Measurements from ENCODE around the gene SMURF1.

The SMURF1 gene

GRCh38 chr7:98994046-98994944 is 149.6 kb downstream of the SMURF1 start:
- no peak overlapping the region for H3K4me3 ChIP-seq (ENCODE audit: low read length)

DNA sequence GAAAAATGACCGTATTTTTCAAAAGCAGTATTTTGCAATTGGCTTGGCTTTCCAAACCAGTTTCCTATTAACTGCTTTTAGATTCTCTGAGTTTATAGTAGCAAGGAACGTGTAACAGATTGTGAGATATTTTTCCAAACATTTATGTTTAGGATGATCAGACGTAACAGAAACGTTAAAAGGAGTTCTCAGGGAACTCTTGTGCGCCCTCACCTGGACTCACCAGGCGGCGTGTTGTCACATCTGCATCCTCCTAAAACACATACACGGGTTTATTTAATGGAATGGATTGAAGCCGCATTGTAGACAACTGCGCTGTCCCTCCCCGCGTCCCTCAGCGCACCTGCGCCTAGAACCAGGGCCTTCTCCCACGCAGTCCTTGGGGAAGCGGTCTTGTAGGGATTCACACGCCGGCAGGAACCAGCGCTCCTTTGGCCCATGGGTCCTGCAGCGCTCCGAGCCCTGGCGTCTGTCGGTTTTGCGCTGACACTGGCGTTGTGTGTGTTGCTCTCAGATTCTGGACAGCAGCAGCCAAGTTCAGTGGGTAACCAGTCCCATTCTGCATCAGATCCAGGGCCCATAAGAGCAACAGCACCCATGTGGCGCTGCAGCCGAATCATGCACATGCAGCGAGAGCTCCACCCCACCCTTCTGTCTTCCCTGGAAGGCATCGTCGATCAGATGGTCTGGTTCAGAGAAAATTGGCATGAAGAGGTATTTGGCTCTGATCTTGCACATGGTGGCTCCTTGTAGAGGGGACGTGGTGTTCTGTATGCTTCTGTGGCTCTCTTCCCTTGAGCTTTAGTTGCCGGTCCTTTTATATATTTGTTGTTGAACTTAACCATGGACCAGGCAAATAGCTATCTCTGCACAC is 150.6 kb downstream of the SMURF1 start:
- no peak for TF ChIP-seq ZNF274 (IDR thresholded peaks at IDR 0.05; ENCODE audit: low read depth, low read length)
- no peak overlapping the region for H3K4me3 ChIP-seq (ENCODE audit: low read length)

More at GRCh38 chr7:98994046-98994944, 149.6 kb downstream of the SMURF1 start:
- TF ChIP-seq ZNF274 (IDR thresholded peaks at IDR 0.05; ENCODE audit: low read depth, low read length), result no peak

DNA sequence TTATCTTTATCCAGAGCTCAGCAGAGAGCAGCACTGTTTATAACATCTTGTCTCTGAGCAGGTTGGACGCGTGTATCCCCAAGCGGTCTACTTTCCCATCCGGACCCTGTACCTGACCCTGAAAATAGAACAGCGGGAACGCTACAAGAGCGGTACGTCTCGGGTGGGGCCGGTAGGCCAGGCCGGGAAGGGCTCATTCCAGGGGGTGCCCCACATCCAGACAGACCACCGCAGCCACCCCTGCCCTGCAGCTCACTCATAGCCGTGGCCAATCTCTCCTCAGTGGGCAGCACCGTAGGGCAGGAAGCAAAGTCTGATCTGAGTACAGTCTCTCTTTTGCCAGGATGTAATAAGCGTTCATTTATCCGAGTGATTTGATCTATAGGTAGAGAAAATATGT is 151.8 kb downstream of the SMURF1 start:
- TF ChIP-seq ZNF274 (IDR thresholded peaks at IDR 0.05; ENCODE audit: low read depth, low read length), result no peak
- H3K4me3 ChIP-seq (ENCODE audit: low read length), result no peak overlapping the region

- no peak overlapping the region for H3K4me3 ChIP-seq (ENCODE audit: low read length)
- TF ChIP-seq ZNF274 (IDR thresholded peaks at IDR 0.05; ENCODE audit: low read depth, low read length), result no peak
These were observed 152.8 kb downstream of the SMURF1 start for GRCh38 chr7:98991141-98991540.

DNA sequence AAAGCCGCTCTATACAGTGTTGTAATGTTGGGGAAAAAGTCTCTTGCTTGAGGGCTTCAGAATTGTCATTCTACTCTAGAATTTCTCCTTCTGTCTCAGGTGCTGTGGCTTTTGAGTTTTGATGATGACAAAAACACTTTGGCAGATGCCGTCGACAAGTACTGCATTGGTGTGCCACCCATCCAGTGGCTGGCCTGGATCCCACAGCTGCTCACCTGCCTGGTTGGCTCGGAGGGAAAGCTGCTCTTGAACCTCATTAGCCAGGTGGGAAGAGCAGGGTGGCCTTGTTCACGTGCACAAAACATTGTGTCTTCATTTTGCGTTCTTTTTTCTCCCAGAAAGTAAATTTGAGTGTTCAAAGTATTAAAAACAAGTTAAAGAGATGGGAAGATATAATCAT is 153.6 kb downstream of the SMURF1 start:
- no peak for TF ChIP-seq ZNF274 (IDR thresholded peaks at IDR 0.05; ENCODE audit: low read depth, low read length)
- H3K4me3 ChIP-seq (ENCODE audit: low read length), result no peak overlapping the region

- no peak for TF ChIP-seq ZNF274 (IDR thresholded peaks at IDR 0.05; ENCODE audit: low read depth, low read length)
- no peak overlapping the region for H3K4me3 ChIP-seq (ENCODE audit: low read length)
These were observed 155.3 kb downstream of the SMURF1 start for GRCh38 chr7:98988641-98989040.

- TF ChIP-seq ZNF274 (IDR thresholded peaks at IDR 0.05; ENCODE audit: low read depth, low read length), result no peak
- no peak overlapping the region for H3K4me3 ChIP-seq (ENCODE audit: low read length)
These were observed 158.0 kb downstream of the SMURF1 start for GRCh38 chr7:98985945-98986344.

GRCh38 chr7:98985406-98985805 is 158.5 kb downstream of the SMURF1 start:
- no peak for TF ChIP-seq ZNF274 (IDR thresholded peaks at IDR 0.05; ENCODE audit: low read depth, low read length)
- no peak overlapping the region for H3K4me3 ChIP-seq (ENCODE audit: low read length)

DNA sequence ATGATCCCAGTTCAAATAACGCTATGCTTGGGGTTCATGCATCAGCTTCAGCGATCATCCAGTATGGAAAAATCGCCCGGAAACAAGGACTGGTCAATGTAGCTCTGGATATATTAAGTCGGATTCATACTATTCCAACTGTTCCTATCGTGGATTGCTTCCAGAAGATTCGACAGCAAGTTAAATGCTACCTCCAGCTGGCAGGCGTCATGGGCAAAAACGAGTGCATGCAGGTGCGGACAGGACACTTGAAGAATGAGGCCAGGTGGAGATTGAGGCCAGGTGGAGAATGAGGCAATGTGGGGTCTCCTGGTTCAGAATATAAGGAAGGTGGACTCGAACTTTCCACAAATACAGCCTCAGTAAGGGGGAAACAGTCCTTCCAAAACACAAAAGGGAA is 159.8 kb downstream of the SMURF1 start:
- no peak for TF ChIP-seq ZNF274 (IDR thresholded peaks at IDR 0.05; ENCODE audit: low read depth, low read length)
- H3K4me3 ChIP-seq (ENCODE audit: low read length), result no peak overlapping the region

DNA sequence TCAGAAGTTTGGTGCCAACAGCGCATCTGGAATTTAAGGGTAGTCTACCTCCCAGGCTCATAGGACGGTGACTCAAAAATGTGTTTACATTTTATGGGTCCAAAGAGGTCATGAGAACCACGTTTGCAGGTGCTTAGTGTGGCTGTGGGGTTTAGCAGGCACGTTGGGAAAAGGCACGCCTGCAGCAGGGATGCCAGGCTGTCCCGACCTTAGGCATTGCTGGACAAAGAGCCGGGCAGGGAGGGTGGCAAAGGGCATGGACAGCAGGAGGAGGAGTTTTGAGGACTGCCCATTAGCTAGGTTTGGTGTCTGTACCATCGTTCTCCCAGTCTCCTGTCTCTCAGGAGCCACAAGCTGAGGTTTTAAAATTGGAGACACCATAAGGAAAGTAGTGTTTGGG is 161.2 kb downstream of the SMURF1 start:
- no peak overlapping the region for H3K4me3 ChIP-seq (ENCODE audit: low read length)
- TF ChIP-seq ZNF274 (IDR thresholded peaks at IDR 0.05; ENCODE audit: low read depth, low read length), result no peak

DNA sequence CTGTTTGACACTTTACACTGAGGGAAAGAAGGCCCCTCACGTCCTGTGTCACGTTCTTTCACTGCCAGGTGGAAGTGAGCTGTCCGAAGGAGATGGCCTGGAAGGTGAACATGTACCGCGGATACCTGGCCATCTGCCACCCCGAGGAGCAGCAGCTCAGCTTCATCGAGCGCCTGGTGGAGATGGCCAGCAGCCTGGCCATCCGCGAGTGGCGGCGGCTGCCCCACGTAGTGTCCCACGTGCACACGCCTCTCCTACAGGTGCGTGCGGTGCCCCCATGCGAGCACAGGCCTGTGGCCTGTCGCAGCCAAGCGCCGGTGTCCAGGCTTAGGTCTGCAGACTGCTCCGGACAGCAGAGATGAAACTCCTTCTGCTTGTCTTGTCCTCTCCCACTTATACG is 162.2 kb downstream of the SMURF1 start:
- H3K4me3 ChIP-seq (ENCODE audit: low read length), result no peak overlapping the region
- no peak for TF ChIP-seq ZNF274 (IDR thresholded peaks at IDR 0.05; ENCODE audit: low read depth, low read length)

DNA sequence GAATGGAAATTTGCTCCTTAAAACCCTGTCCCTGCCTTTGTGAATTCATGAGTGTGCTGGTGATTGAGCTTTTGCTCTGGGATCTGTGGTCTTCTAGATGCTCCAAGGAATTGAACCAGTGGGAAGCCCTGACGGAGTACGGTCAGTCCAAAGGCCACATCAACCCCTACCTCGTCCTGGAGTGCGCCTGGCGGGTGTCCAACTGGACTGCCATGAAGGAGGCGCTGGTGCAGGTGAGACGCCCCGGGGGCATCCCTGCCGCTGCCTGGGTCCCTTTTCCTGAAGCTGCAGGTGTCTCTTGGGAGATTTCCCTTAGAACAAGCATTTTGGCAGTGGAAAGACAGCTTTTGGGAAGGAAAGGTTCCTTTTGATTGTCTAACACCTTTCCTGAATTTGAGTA is 165.2 kb downstream of the SMURF1 start:
- H3K4me3 ChIP-seq (ENCODE audit: low read length), result no peak overlapping the region
- TF ChIP-seq ZNF274 (IDR thresholded peaks at IDR 0.05; ENCODE audit: low read depth, low read length), result no peak
